Measurements from ENCODE around the gene FOXN1. TPM values are rescaled to one million over a fixed set of nuclear protein-coding genes. Genes with fewer than 3 reads are reported as not detected.

FOXN1 gene
- total and polyA plus RNA-seq, 2 experiments from 2014 or later: 0.87 TPM; not detected in 1

- WGBS (ENCODE audit: low lambda C conversion rate, missing lambda C conversion rate): 80% methylated on average over 3 of the region's 3 CpGs
- Histone ChIP-seq H3K4me3 (no peak overlapping the region), H3K79me2 (no peaks in the 10 kb centered on the region), H2AFZ (no peak overlapping the region), H3K4me2 (no peak overlapping the region), H3K36me3 (replicated peaks; ENCODE audit: insufficient read depth, low read depth) (no peaks in the 10 kb centered on the region), H3K4me1 (ENCODE audit: insufficient read depth) (peaks cover 20% of the 10 kb centered on the region), H3K27me3 (no peaks in the 10 kb centered on the region), H3K27ac (no peak overlapping the region), H4K20me1 (ENCODE audit: insufficient read depth, poor library complexity, severe bottlenecking) (no peaks in the 10 kb centered on the region), H3K9me3 (ENCODE audit: low read depth) (no peaks in the 10 kb centered on the region), H3K9me2 (replicated peaks; ENCODE audit: insufficient read depth) (no peaks in the 10 kb centered on the region)
- TF ChIP-seq CTCF (IDR thresholded peaks at IDR 0.05; ENCODE audit: poor library complexity): no peak
- TF ChIP-seq EZH2phosphoT487 (IDR thresholded peaks at IDR 0.05; ENCODE audit: low read depth, severe bottlenecking, unreplicated experiment): no peak
- TF ChIP-seq EZH2 (IDR thresholded peaks at IDR 0.05; ENCODE audit: borderline replicate concordance): no peak
- DNase-seq (ENCODE audit: low spot score): no peak
Observed at GRCh38 chr17:28529013-28529400, 22.9 kb downstream of the FOXN1 start.

DNA sequence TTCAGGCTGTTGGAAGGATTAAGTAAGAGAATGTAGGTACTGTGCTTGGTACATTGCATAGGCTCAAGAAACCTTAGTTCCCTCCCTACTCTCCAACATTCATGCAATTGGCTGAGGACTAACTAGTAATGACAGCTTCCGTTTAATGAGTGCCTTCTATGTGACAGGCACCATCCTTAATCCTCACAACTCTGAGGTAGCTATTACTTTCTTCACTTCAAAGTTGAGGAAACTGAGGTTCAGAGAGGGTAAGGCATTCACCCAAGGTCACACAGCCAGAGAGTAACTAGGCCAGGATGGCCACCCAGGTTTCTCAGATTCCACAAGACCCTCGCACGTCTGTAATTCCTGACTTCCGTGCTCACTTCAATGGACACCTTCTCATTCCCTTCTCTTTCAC lies 24.1 kb downstream of the FOXN1 start:
- H3K79me2 ChIP-seq: no peaks in the 10 kb centered on the region
- H3K9me3 ChIP-seq (ENCODE audit: low read depth): no peaks in the 10 kb centered on the region
- no peak overlapping the region for H2AFZ ChIP-seq
- DNase-seq (ENCODE audit: low spot score): no peak
- H3K4me1 ChIP-seq (ENCODE audit: insufficient read depth): peaks cover 12% of the 10 kb centered on the region
- no peak for TF ChIP-seq EZH2 (IDR thresholded peaks at IDR 0.05; ENCODE audit: borderline replicate concordance)
- no peak for TF ChIP-seq EZH2phosphoT487 (IDR thresholded peaks at IDR 0.05; ENCODE audit: low read depth, severe bottlenecking, unreplicated experiment)
- no peak for TF ChIP-seq CTCF (IDR thresholded peaks at IDR 0.05; ENCODE audit: poor library complexity)
- H3K4me3 ChIP-seq: no peak overlapping the region
- no peak overlapping the region for H3K27ac ChIP-seq
- H3K27me3 ChIP-seq: no peaks in the 10 kb centered on the region
- H3K4me2 ChIP-seq: no peak overlapping the region
- WGBS (ENCODE audit: low lambda C conversion rate, missing lambda C conversion rate): 88% methylated on average over 4 of the region's 4 CpGs
- no peaks in the 10 kb centered on the region for H4K20me1 ChIP-seq (ENCODE audit: insufficient read depth, poor library complexity, severe bottlenecking)
- no peaks in the 10 kb centered on the region for H3K36me3 ChIP-seq (replicated peaks; ENCODE audit: insufficient read depth, low read depth)
- no peaks in the 10 kb centered on the region for H3K9me2 ChIP-seq (replicated peaks; ENCODE audit: insufficient read depth)

DNA sequence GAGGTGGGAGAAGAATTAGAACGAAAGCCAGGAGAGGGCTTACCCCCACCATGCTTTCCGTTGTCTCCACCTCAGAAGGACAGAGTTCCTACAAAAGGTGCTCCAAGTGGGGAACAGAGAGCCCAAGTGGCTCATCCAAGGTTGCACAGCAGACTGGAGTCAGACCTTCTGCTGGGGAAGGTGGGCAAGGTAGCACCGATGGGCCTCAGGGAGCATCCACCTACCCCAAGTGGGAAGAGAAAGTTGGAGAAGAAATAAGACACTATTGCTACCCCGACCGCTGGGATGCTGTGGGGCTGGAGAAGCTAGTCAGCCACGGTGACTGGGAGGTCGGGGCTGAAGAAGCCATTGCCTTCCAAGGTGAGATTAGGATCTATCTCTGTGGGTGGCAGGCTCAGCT lies 24.8 kb downstream of the FOXN1 start:
- H2AFZ ChIP-seq: no peak overlapping the region
- no peak overlapping the region for H3K27ac ChIP-seq
- H3K4me1 ChIP-seq (ENCODE audit: insufficient read depth): peaks cover 5% of the 10 kb centered on the region
- no peaks in the 10 kb centered on the region for H3K36me3 ChIP-seq (replicated peaks; ENCODE audit: insufficient read depth, low read depth)
- no peaks in the 10 kb centered on the region for H3K27me3 ChIP-seq
- no peaks in the 10 kb centered on the region for H3K9me3 ChIP-seq (ENCODE audit: low read depth)
- 79% methylated on average over 7 of the region's 7 CpGs for WGBS (ENCODE audit: low lambda C conversion rate, missing lambda C conversion rate)
- H3K4me3 ChIP-seq: no peak overlapping the region
- TF ChIP-seq EZH2 (IDR thresholded peaks at IDR 0.05; ENCODE audit: borderline replicate concordance) (no peak), CTCF (IDR thresholded peaks at IDR 0.05; ENCODE audit: poor library complexity) (no peak), EZH2phosphoT487 (IDR thresholded peaks at IDR 0.05; ENCODE audit: low read depth, severe bottlenecking, unreplicated experiment) (no peak)
- no peaks in the 10 kb centered on the region for H3K79me2 ChIP-seq
- DNase-seq (ENCODE audit: low spot score): no peak
- H3K4me2 ChIP-seq: no peak overlapping the region
- H3K9me2 ChIP-seq (replicated peaks; ENCODE audit: insufficient read depth): no peaks in the 10 kb centered on the region
- H4K20me1 ChIP-seq (ENCODE audit: insufficient read depth, poor library complexity, severe bottlenecking): no peaks in the 10 kb centered on the region
